KOPT-K1 (cell line): ENCODE results near the gene PML.
"Not testable (repeated sequence)": the region's sequence is repeated elsewhere in the genome, so short reads cannot be mapped to it uniquely, and the experiment has no call there.

Experiments used
- H3K27ac ChIP-seq: fragments of 200-600 bp; sonication (generic); 2 replicates; pipeline ENCODE4 v1.5.1; 2016; ENCODE audit warnings: antibody characterized with exemption, mild to moderate bottlenecking, low read depth, low read length; ENCODE audit not compliant: poor library complexity, severe bottlenecking
- H3K36me3 ChIP-seq: fragments of 200-600 bp; sonication (generic); 2 replicates; pipeline ENCODE4 v1.5.1; 2017; ENCODE audit warnings: antibody characterized with exemption, mild to moderate bottlenecking, low read length, moderate library complexity; ENCODE audit not compliant: insufficient read depth
- H3K9me3 ChIP-seq: fragments of 200-600 bp; sonication (generic); 2 replicates; pipeline ENCODE4 v1.5.1; 2017; ENCODE audit warnings: antibody characterized with exemption, low read length, mild to moderate bottlenecking; ENCODE audit not compliant: insufficient read depth, poor library complexity, severe bottlenecking

Gene PML

GRCh38 chr15:73969151-73969759, 25.3 kb upstream of the PML start:
- Histone ChIP-seq H3K27ac (no peak overlapping the region), H3K36me3 (no peaks in the 10 kb centered on the region), H3K9me3 (no peaks in the 10 kb centered on the region)

GRCh38 chr15:73972984-73973682, 21.4 kb upstream of the PML start:
- Histone ChIP-seq H3K36me3 (no peaks in the 10 kb centered on the region), H3K9me3 (no peaks in the 10 kb centered on the region), H3K27ac (peak overlapping the region; percentile 25)

GRCh38 chr15:73973683-73974200, 20.8 kb upstream of the PML start:
- not testable (repeated sequence) for H3K36me3 ChIP-seq, H3K27ac ChIP-seq, H3K9me3 ChIP-seq

- peak overlapping the region; percentile 41 for H3K27ac ChIP-seq
- H3K9me3 ChIP-seq, H3K36me3 ChIP-seq: not testable (repeated sequence)
Measured at GRCh38 chr15:73975440-73976125, 18.9 kb upstream of the PML start.

GRCh38 chr15:73978896-73979295, 15.6 kb upstream of the PML start:
- Histone ChIP-seq H3K9me3 (no peaks in the 10 kb centered on the region), H3K36me3 (0 out of 2 replicates have a peak, but pooled peaks cover 4% of the 10 kb centered on the region), H3K27ac (no peak overlapping the region)

GRCh38 chr15:73979636-73980035, 14.9 kb upstream of the PML start:
- no peaks in the 10 kb centered on the region for H3K9me3 ChIP-seq
- H3K36me3 ChIP-seq: 0 out of 2 replicates have a peak, but pooled peaks cover 4% of the 10 kb centered on the region
- no peak overlapping the region for H3K27ac ChIP-seq

- Histone ChIP-seq H3K36me3 (0 out of 2 replicates have a peak, but pooled peaks cover 4% of the 10 kb centered on the region), H3K9me3 (no peaks in the 10 kb centered on the region), H3K27ac (peak overlapping the region; percentile 81)
Measured at GRCh38 chr15:73981761-73982221, 12.7 kb upstream of the PML start.

GRCh38 chr15:73982222-73982962, 12.1 kb upstream of the PML start:
- Histone ChIP-seq H3K27ac (peak overlapping the region; percentile 81), H3K36me3 (0 out of 2 replicates have a peak, but pooled peaks cover 4% of the 10 kb centered on the region), H3K9me3 (no peaks in the 10 kb centered on the region)

GRCh38 chr15:73983211-73983727, 11.2 kb upstream of the PML start:
- H3K9me3 ChIP-seq: no peaks in the 10 kb centered on the region
- peaks cover 4% of the 10 kb centered on the region; the same call in 1 of the 2 replicates for H3K36me3 ChIP-seq
- peak overlapping the region; percentile 81 for H3K27ac ChIP-seq

GRCh38 chr15:73983773-73984172, 10.7 kb upstream of the PML start:
- H3K27ac ChIP-seq: peak overlapping the region; percentile 81
- H3K9me3 ChIP-seq: no peaks in the 10 kb centered on the region
- peaks cover 4% of the 10 kb centered on the region; the same call in 1 of the 2 replicates for H3K36me3 ChIP-seq

- Histone ChIP-seq H3K27ac (peak overlapping the region; percentile 81), H3K36me3 (peaks cover 4% of the 10 kb centered on the region; the same call in 1 of the 2 replicates)
Measured at GRCh38 chr15:73984208-73984979, 10.1 kb upstream of the PML start.

GRCh38 chr15:73985101-73985873, 9.2 kb upstream of the PML start:
- Histone ChIP-seq H3K9me3 (no peaks in the 10 kb centered on the region), H3K27ac (peak overlapping the region; percentile 81), H3K36me3 (peaks cover 4% of the 10 kb centered on the region; the same call in 1 of the 2 replicates)

More at GRCh38 chr15:73984208-73984979, 10.1 kb upstream of the PML start:
- H3K9me3 ChIP-seq: no peaks in the 10 kb centered on the region

- Histone ChIP-seq H3K9me3 (no peaks in the 10 kb centered on the region), H3K27ac (peak overlapping the region; percentile 81), H3K36me3 (peaks cover 4% of the 10 kb centered on the region; the same call in 1 of the 2 replicates)
Measured at GRCh38 chr15:73986055-73986775, 8.3 kb upstream of the PML start.
